Neutrophil (primary cell): Measurements from ENCODE around the gene SERPINC1.

Experiments used
- H3K27ac ChIP-seq: fragments of 200-600 bp; sonication (generic); 2 replicates; pipeline ENCODE4 v1.5.1; 2016; ENCODE audit warnings: mild to moderate bottlenecking, moderate library complexity
- H3K27me3 ChIP-seq: fragments of 200-600 bp; sonication (generic); 2 replicates; pipeline ENCODE4 v1.6.0; 2016; ENCODE audit warnings: mild to moderate bottlenecking
- H3K36me3 ChIP-seq: fragments of 200-600 bp; sonication (generic); 2 replicates; pipeline ENCODE4 v1.5.1; 2017
- H3K4me1 ChIP-seq, 2 experiments: fragments of 200-600 bp in 1 of 2; sonication (generic) in 1 of 2; 1 replicate in 1 of 2; 2 replicates in 1 of 2; pipeline versions ENCODE4 v1.5.1 to v1.6.1; 2013 to 2016; ENCODE audit warnings: low read depth in 1 of 2, low read length in 1 of 2, mild to moderate bottlenecking in 1 of 2, moderate library complexity in 1 of 2; ENCODE audit not compliant: control insufficient read depth in 1 of 2, insufficient read depth in 1 of 2
- H3K4me3 ChIP-seq, 2 experiments: fragments of 200-600 bp in 1 of 2; sonication (generic) in 1 of 2; 1 replicate in 1 of 2; 2 replicates in 1 of 2; pipeline ENCODE4 v1.5.1; 2013 to 2016; ENCODE audit warnings: low read depth in 1 of 2, low read length in 1 of 2, mild to moderate bottlenecking in 1 of 2, moderate library complexity in 1 of 2
- H3K9me3 ChIP-seq: fragments of 200-600 bp; sonication (generic); 2 replicates; pipeline ENCODE4 v1.5.1; 2016
- TF ChIP-seq, protein P1 (sequence below): fragments of 200-600 bp; sonication (generic); IDR thresholded peaks from 2 replicates; pipeline ENCODE4 v1.5.1; 2016; ENCODE audit warnings: antibody characterized with exemption

Gene SERPINC1

DNA sequence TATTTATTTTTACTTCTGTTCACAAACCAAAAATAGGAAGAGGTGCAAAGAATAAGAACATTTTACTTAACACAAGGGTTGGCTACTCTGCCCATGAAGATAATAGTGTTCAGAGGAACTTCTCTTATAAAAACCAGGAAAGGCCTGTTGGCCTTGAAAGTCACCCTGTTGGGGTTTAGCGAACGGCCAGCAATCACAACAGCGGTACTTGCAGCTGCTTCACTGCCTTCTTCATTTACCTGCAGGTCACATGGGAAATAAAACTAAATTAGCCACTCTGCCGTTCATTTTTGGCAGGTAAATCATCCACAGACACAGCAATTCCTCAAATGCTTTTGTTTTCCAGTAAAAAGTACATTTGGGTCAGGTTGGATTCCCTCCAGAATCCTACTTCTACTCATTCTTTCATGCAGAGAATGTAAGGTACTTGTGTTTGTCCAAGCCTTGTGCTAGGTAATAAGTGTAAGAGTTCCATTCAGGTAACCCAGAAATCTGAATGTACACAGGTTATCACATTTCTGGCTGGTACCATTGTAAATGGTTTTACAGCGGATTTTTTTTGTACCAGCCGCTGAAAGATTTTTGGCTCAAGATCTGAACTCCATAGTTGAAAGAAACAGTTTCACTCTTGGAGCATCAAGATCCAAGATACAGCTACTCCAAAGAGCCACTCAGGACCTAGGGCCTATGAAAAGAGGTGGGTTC lies 13.1 kb downstream of the SERPINC1 start:
- Histone ChIP-seq H3K4me3 (no peak overlapping the region), H3K4me1 (peaks cover 21 to 34% of the 10 kb centered on the region in 2 experiments), H3K27me3 (no peaks in the 10 kb centered on the region), H3K9me3 (no peaks in the 10 kb centered on the region), H3K36me3 (no peaks in the 10 kb centered on the region), H3K27ac (no peak overlapping the region)
- TF ChIP-seq, protein P1, sequence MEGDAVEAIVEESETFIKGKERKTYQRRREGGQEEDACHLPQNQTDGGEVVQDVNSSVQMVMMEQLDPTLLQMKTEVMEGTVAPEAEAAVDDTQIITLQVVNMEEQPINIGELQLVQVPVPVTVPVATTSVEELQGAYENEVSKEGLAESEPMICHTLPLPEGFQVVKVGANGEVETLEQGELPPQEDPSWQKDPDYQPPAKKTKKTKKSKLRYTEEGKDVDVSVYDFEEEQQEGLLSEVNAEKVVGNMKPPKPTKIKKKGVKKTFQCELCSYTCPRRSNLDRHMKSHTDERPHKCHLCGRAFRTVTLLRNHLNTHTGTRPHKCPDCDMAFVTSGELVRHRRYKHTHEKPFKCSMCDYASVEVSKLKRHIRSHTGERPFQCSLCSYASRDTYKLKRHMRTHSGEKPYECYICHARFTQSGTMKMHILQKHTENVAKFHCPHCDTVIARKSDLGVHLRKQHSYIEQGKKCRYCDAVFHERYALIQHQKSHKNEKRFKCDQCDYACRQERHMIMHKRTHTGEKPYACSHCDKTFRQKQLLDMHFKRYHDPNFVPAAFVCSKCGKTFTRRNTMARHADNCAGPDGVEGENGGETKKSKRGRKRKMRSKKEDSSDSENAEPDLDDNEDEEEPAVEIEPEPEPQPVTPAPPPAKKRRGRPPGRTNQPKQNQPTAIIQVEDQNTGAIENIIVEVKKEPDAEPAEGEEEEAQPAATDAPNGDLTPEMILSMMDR, result no peak

DNA sequence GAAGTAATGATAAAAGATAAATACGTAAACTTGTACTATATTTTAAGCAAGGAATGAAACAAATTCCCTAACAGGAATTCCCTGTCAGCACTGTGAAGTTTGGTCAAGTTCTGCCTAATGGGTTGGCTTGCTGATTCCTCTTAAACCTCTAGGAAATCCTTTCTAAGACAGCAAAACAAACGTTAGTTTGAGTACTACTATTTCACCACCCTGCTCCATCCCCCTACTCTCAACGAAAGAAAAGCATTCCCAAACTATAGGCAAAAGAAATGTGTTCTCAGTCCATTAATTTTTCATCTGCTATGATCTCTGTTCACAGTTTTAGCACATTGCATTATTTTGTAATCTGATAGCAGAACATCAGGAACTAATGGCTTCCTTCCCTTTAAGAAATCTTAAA lies 16.1 kb downstream of the SERPINC1 start:
- H3K36me3 ChIP-seq, result no peaks in the 10 kb centered on the region
- peak overlapping the region; percentile 58 for H3K27ac ChIP-seq
- TF ChIP-seq, protein P1, result no peak
- no peaks in the 10 kb centered on the region for H3K27me3 ChIP-seq
- no peak overlapping the region for H3K4me3 ChIP-seq
- H3K4me1 ChIP-seq, result peaks cover 21 to 35% of the 10 kb centered on the region in 2 experiments
- H3K9me3 ChIP-seq, result no peaks in the 10 kb centered on the region

DNA sequence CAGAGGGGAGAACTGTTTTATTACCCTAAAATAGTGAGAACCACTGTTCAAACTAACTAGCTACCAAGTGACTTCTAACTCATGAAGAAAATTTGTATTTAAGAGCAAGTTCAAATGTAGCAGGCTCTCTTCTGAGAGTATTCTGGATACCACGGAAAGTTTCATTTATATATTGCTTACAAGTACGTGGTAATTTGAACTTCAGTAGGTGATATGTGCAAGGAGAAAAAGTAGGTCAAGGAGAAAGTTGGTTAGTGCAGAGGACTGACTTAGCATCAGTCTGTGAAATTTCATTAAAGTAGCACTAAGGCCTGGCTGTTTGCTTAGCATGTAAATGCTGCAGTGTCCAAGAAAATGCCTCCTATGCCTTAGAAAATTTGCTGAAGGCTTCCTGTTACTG lies 16.7 kb downstream of the SERPINC1 start:
- no peaks in the 10 kb centered on the region for H3K9me3 ChIP-seq
- TF ChIP-seq, protein P1, result no peak
- peaks cover 21 to 35% of the 10 kb centered on the region in 2 experiments for H3K4me1 ChIP-seq
- H3K27me3 ChIP-seq, result no peaks in the 10 kb centered on the region
- H3K4me3 ChIP-seq, result no peak overlapping the region
- H3K27ac ChIP-seq, result peak overlapping the region; percentile 58
- no peaks in the 10 kb centered on the region for H3K36me3 ChIP-seq

DNA sequence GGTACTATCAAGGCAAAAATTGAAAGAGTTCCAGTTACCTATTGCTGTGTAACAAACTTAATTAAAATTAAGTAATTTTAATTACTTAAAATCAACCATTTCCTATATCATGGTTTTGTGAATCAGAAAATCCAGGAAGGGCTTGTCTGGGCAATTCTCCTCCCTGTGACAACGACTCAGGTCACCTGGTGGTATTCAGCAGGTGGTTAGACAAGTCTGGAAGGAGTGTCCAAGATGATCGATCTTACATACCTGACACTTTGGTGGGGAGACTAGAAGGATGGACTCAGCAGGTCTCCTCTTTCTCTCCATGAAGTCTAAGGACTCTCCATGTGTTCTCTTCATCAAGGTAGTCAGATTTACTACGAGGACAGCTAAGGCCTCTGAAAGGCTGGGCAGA lies 22.9 kb downstream of the SERPINC1 start:
- H3K4me1 ChIP-seq, result peaks cover 3 to 12% of the 10 kb centered on the region in 2 experiments
- no peak overlapping the region for H3K27ac ChIP-seq
- no peaks in the 10 kb centered on the region for H3K36me3 ChIP-seq
- TF ChIP-seq, protein P1, result no peak
- H3K27me3 ChIP-seq, result no peaks in the 10 kb centered on the region
- no peaks in the 10 kb centered on the region for H3K9me3 ChIP-seq
- no peak overlapping the region for H3K4me3 ChIP-seq

DNA sequence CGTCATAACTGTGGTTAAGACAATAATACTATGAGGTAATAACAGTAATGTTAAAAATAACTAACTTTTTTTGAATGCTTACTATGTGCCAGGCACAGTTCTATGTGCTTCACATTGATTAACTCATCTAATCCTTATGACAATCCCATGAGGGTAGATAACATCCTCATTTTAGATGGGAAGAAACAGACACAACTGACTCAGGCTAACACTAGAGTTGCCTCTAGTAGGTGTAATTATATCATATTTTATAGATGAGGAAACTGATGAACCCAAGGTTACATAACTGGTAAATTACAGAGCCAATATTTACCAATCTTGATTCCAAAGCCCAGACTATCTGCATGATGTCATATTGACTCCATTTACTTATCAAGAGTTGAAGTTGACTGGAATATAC lies 23.5 kb downstream of the SERPINC1 start:
- no peaks in the 10 kb centered on the region for H3K27me3 ChIP-seq
- H3K4me1 ChIP-seq, result peaks cover 9 to 15% of the 10 kb centered on the region in 2 experiments
- no peak overlapping the region for H3K4me3 ChIP-seq
- TF ChIP-seq, protein P1, result no peak
- no peak overlapping the region for H3K27ac ChIP-seq
- no peaks in the 10 kb centered on the region for H3K9me3 ChIP-seq
- no peaks in the 10 kb centered on the region for H3K36me3 ChIP-seq
